ENCODE results near the gene ALB. TPM values are rescaled to one million over a fixed set of nuclear protein-coding genes. Genes with fewer than 3 reads are reported as not detected.

The ALB gene
- 1 to 10 TPM in 1 of 4 donors, not detected in 3; 1.1 TPM for total RNA-seq

DNA sequence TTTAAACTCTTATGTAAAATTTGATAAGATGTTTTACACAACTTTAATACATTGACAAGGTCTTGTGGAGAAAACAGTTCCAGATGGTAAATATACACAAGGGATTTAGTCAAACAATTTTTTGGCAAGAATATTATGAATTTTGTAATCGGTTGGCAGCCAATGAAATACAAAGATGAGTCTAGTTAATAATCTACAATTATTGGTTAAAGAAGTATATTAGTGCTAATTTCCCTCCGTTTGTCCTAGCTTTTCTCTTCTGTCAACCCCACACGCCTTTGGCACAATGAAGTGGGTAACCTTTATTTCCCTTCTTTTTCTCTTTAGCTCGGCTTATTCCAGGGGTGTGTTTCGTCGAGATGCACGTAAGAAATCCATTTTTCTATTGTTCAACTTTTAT is at the start of gene ALB:
Gene ALB, plus strand, starts transcription at position 246 of the 400 bp plus-strand sequence. Its CDS starts 41 bp downstream, at position 287.
- TF ChIP-seq, protein P1, sequence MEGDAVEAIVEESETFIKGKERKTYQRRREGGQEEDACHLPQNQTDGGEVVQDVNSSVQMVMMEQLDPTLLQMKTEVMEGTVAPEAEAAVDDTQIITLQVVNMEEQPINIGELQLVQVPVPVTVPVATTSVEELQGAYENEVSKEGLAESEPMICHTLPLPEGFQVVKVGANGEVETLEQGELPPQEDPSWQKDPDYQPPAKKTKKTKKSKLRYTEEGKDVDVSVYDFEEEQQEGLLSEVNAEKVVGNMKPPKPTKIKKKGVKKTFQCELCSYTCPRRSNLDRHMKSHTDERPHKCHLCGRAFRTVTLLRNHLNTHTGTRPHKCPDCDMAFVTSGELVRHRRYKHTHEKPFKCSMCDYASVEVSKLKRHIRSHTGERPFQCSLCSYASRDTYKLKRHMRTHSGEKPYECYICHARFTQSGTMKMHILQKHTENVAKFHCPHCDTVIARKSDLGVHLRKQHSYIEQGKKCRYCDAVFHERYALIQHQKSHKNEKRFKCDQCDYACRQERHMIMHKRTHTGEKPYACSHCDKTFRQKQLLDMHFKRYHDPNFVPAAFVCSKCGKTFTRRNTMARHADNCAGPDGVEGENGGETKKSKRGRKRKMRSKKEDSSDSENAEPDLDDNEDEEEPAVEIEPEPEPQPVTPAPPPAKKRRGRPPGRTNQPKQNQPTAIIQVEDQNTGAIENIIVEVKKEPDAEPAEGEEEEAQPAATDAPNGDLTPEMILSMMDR (IDR thresholded peaks at IDR 0.05; ENCODE audit: low read depth): no peak

DNA sequence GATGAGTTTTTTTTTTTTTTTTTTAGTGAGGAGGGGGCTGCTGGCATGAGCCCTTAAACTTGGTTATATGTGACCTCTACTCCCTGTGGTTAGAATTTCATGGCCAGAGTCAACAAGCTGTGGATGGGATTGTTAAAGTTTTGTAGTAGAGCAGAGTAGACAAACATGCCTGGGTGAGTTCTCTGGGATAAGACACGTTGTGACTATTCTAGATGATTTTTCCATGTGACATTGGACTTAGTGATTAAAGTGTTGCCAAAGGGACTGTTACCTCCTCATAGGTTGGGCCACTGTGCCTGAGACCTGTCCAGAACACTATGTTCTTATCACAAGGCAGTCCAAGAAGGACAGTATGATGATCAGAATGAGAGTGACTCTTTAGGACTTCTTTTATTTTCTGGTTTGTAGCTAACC is 28.8 kb upstream of the ALB start:
- TF ChIP-seq, protein P1 (IDR thresholded peaks at IDR 0.05; ENCODE audit: low read depth): no peak

DNA sequence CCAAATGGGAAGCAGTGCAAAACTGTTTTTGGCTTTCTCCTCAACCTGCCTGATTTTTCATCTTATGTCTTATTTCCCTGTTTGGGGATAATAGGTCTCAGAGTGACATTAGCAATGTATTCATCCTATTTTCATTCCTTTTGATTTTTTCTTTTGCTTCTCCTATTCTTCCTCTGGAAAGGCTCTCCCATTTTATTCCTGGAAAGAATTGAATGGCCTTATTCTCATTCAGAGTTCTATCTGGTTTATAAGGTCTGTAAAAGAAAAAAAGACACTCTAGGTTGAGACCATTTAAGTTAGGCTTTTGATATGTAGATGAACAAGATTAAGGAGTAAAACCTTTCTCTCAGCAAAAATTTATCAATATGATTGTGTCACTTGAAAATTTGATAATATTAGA is 27.8 kb upstream of the ALB start:
- TF ChIP-seq, protein P1 (IDR thresholded peaks at IDR 0.05; ENCODE audit: low read depth): no peak

DNA sequence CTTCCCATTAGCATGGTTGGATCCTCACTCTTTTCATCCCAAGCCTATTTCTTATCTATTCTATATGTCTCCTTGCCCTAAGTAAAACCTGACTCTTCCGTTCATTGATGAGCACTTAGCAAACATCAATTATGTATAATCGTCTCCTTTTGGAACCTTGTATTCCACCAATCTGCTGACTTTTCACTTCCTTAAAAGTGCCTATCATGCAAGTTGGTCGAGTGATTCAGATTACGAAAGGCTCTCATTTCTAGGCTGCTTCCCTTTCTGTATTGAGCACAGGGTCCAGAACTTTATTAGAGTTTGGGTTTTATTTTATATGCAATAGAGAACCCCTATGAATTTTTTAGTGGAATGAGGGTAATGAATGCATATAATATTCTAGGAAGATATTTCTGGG is 27.1 kb upstream of the ALB start:
- TF ChIP-seq, protein P1 (IDR thresholded peaks at IDR 0.05; ENCODE audit: low read depth): no peak

DNA sequence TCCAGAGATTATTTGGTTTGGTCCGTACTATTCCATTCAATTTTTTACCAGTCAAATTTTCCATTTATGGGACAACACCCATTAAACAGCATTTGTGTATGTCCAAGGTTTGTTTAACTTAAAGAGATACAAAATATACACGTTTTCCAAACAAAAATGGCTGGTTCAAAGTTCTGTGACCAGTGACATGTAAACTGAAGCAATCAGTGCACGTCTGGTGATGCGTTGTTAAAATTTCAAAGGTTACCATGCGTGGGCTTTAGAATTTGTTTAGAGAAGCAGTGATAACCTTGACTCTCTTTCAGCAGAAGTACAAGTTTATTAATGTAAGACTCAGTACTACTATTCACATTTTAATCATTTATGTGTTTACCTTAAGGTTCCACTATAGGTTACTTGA is 25.2 kb upstream of the ALB start:
- TF ChIP-seq, protein P1 (IDR thresholded peaks at IDR 0.05; ENCODE audit: low read depth): no peak

DNA sequence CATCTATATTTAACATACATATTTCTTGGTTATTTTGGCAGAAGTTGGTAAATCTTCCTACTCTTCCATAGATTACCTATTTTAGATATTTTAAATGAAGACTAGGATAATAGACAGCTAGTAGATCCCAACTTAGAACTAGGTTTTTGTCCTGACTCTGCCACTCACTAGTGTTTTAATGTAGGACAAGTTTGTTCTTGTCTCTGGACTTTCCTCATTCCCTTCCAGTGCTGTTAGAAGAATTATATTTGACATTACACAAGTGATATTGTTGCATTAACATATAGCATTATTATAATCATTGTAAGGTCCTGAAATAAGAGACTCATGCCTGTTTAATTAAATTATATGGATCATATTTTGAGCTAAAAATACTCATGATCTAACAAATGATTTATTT is 24.1 kb upstream of the ALB start:
- TF ChIP-seq, protein P1 (IDR thresholded peaks at IDR 0.05; ENCODE audit: low read depth): no peak

DNA sequence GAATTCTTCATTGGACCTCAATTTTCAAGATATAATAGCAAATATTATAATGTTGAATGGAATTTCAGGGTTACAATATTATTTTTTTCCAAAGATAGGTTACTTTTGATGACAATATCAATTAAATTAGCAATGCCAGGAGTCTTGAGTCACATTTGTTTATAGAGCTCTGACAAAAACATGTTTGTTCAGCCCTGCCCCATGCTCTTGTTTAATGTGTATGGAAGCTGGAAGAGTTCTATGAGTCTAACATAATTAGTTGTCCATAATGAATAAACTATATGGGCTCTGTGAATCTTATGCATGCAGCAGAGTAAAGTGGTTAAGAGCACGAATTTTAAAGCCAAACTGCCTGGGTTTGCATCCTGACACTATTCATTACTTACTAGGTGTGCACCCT is 22.9 kb upstream of the ALB start:
- TF ChIP-seq, protein P1 (IDR thresholded peaks at IDR 0.05; ENCODE audit: low read depth): no peak
